ENCODE results near the gene PROS1.

Gene PROS1

GRCh38 chr3:93988283-93988682, 14.6 kb upstream of the PROS1 start (continued):
- TF ChIP-seq ZNF280D (tag by site-specific recombination; IDR thresholded peaks at IDR 0.05) (no peak), ZNF18 (tag by site-specific recombination; IDR thresholded peaks at IDR 0.05) (no peak), ZNF692 (tag by site-specific recombination; IDR thresholded peaks at IDR 0.05) (no peak), ZNF518A (tag by site-specific recombination; conservative IDR thresholded peaks at IDR 0.05; ENCODE audit: low read depth) (no peak), ZNF529 (tag by site-specific recombination; IDR thresholded peaks at IDR 0.05; ENCODE audit: insufficient replicate concordance) (no peak), TCF7L2 (IDR thresholded peaks at IDR 0.05; ENCODE audit: borderline replicate concordance, low read depth, low read length) (no peak), YY1 (tag by site-specific recombination; IDR thresholded peaks at IDR 0.05) (no peak), ZNF23 (tag by site-specific recombination; IDR thresholded peaks at IDR 0.05; ENCODE audit: borderline replicate concordance) (no peak), ZBTB49 (tag by site-specific recombination; IDR thresholded peaks at IDR 0.05; ENCODE audit: low read depth) (no peak), ZNF610 (tag by site-specific recombination; IDR thresholded peaks at IDR 0.05; ENCODE audit: borderline replicate concordance) (no peak), ZFHX2 (tag by site-specific recombination; conservative IDR thresholded peaks at IDR 0.05) (no peak), OSR2 (tag by site-specific recombination; IDR thresholded peaks at IDR 0.05) (peak; percentile 58; the same call in 1 of the 2 replicates), WT1 (tag by site-specific recombination; IDR thresholded peaks at IDR 0.05) (0 out of 2 replicates have a peak, but pooled peaks have one; percentile 15), PRDM4 (tag by site-specific recombination; IDR thresholded peaks at IDR 0.05) (peak; percentile 25; the same call in 1 of the 2 replicates), ZSCAN5A (tag by site-specific recombination; IDR thresholded peaks at IDR 0.05) (no peak), ZNF777 (tag by site-specific recombination; IDR thresholded peaks at IDR 0.05; ENCODE audit: borderline replicate concordance) (no peak), ZNF701 (tag by site-specific recombination; IDR thresholded peaks at IDR 0.05) (no peak), ZNF677 (tag by site-specific recombination; IDR thresholded peaks at IDR 0.05) (no peak), GLIS2 (tag by site-specific recombination; IDR thresholded peaks at IDR 0.05) (no peak), ZNF426 (tag by site-specific recombination; IDR thresholded peaks at IDR 0.05) (no peak)
